Activated T-helper 2 cell treated with anti-CD3 and anti-CD28 coated beads, Interferon-gamma antibody, Interleukin-2, Interleukin-4, amounts not matched to agents 10 μg/mL and 5 μg/mL and 100 μg/mL, durations not matched to agents 14 hours and 24 hours and 36 hours (primary cell): Measurements from ENCODE around the gene HMGCS1. TPM values are rescaled to one million over a fixed set of nuclear protein-coding genes. Genes with fewer than 3 reads are reported as not detected.
"Not testable (repeated sequence)": the region's sequence is repeated elsewhere in the genome, so short reads cannot be mapped to it uniquely, and the experiment has no call there.

Source experiments
- DNase-seq: peaks from one replicate; pipeline ENCODE4 v3.0.0; 2021; ENCODE audit warnings: low spot score
- H3K27ac Mint-ChIP-seq: one replicate; pipeline ENCODE4 v1.8.0; 2021; ENCODE audit warnings: mixed read lengths
- H3K27me3 Mint-ChIP-seq: one replicate; pipeline ENCODE4 v1.8.0; 2021; ENCODE audit warnings: low read depth, mixed read lengths
- H3K36me3 Mint-ChIP-seq: one replicate; pipeline ENCODE4 v1.8.0; 2021; ENCODE audit warnings: low read depth, mixed read lengths
- H3K4me1 Mint-ChIP-seq: one replicate; pipeline ENCODE4 v1.8.0; 2021; ENCODE audit warnings: low read depth, mixed read lengths
- H3K4me3 Mint-ChIP-seq: one replicate; pipeline ENCODE4 v1.8.0; 2021; ENCODE audit warnings: low read depth, mild to moderate bottlenecking, moderate library complexity, mixed read lengths
- H3K9me3 Mint-ChIP-seq: one replicate; pipeline ENCODE4 v1.8.0; 2021; ENCODE audit warnings: mixed read lengths
- intact Hi-C: fragments of 100-400 bp; cut with micrococcal nuclease; formaldehyde crosslinking; loops from one replicate; pipeline ENCODE4 v1.15.1; 2023
- total RNA-seq: library from RNA; stranded (reverse); gene quantifications from 2 replicates; pipeline ENCODE4 v1.2.3, GENCODE V29; 2022

The HMGCS1 gene
- total RNA-seq, 1 donor from 2014 or later, result 233 TPM

- Mint-ChIP-seq H3K36me3 (peaks cover 67% of the 10 kb centered on the region), H3K27me3 (no peaks in the 10 kb centered on the region), H3K9me3 (no peaks in the 10 kb centered on the region), H3K4me3 (no peak overlapping the region), H3K27ac (no peak overlapping the region), H3K4me1 (peaks cover 9% of the 10 kb centered on the region)
- intact Hi-C loops, result no loop called here
- DNase-seq, result no peak
Observed at GRCh38 chr5:43288269-43288831, 24.9 kb downstream of the HMGCS1 start.

GRCh38 chr5:43287493-43287892 lies 25.7 kb downstream of the HMGCS1 start:
- Mint-ChIP-seq H3K36me3 (peaks cover 59% of the 10 kb centered on the region), H3K4me1 (peaks cover 9% of the 10 kb centered on the region), H3K27ac (peak overlapping the region; percentile 39), H3K9me3 (no peaks in the 10 kb centered on the region), H3K4me3 (no peak overlapping the region), H3K27me3 (no peaks in the 10 kb centered on the region)
- intact Hi-C loops, result no loop called here
- DNase-seq, result no peak

GRCh38 chr5:43286623-43287022 lies 26.6 kb downstream of the HMGCS1 start:
- intact Hi-C loops, result no loop called here
- no peak overlapping the region for H3K4me3 Mint-ChIP-seq
- H3K4me1 Mint-ChIP-seq, result peaks cover 9% of the 10 kb centered on the region
- H3K27ac Mint-ChIP-seq, result peak overlapping the region; percentile 43
- no peaks in the 10 kb centered on the region for H3K27me3 Mint-ChIP-seq
- peaks cover 52% of the 10 kb centered on the region for H3K36me3 Mint-ChIP-seq
- H3K9me3 Mint-ChIP-seq, result no peaks in the 10 kb centered on the region
- no peak for DNase-seq

GRCh38 chr5:43281840-43282658 lies 31.2 kb downstream of the HMGCS1 start:
- H3K4me3 Mint-ChIP-seq, result no peak overlapping the region
- no peak overlapping the region for H3K27ac Mint-ChIP-seq
- intact Hi-C loops, result loop anchor here (1.0 to 5.0 kb wide), 2 partner anchors 22 to 40 kb away; no protein-coding TSS in a partner anchor
- H3K4me1 Mint-ChIP-seq, result peaks cover 7% of the 10 kb centered on the region
- DNase-seq, result no peak
- H3K27me3 Mint-ChIP-seq, result no peaks in the 10 kb centered on the region
- H3K36me3 Mint-ChIP-seq, result peaks cover 8% of the 10 kb centered on the region
- H3K9me3 Mint-ChIP-seq, result no peaks in the 10 kb centered on the region

GRCh38 chr5:43279548-43280274 lies 33.5 kb downstream of the HMGCS1 start:
- peaks cover 3% of the 10 kb centered on the region for H3K27me3 Mint-ChIP-seq
- H3K36me3 Mint-ChIP-seq, result no peaks in the 10 kb centered on the region
- intact Hi-C loops, result loop anchor here (5.0 kb wide), 1 partner anchor 37 kb away; no protein-coding TSS in a partner anchor
- no peak for DNase-seq
- H3K9me3 Mint-ChIP-seq, result no peaks in the 10 kb centered on the region
- peaks cover 7% of the 10 kb centered on the region for H3K4me1 Mint-ChIP-seq
- H3K4me3 Mint-ChIP-seq, result no peak overlapping the region
- no peak overlapping the region for H3K27ac Mint-ChIP-seq

- Mint-ChIP-seq H3K27ac (no peak overlapping the region), H3K4me3 (no peak overlapping the region), H3K9me3 (no peaks in the 10 kb centered on the region), H3K27me3 (peaks cover 8% of the 10 kb centered on the region), H3K36me3 (no peaks in the 10 kb centered on the region), H3K4me1 (no peaks in the 10 kb centered on the region)
- intact Hi-C loops, result no loop called here
- DNase-seq, result no peak
Observed at GRCh38 chr5:43275391-43275790, 37.8 kb downstream of the HMGCS1 start.

- Mint-ChIP-seq H3K27me3 (peaks cover 13% of the 10 kb centered on the region), H3K4me1 (no peaks in the 10 kb centered on the region), H3K27ac (no peak overlapping the region), H3K4me3 (no peak overlapping the region), H3K36me3 (no peaks in the 10 kb centered on the region), H3K9me3 (peaks cover 4% of the 10 kb centered on the region)
- no peak for DNase-seq
- intact Hi-C loops, result no loop called here
Observed at GRCh38 chr5:43274435-43275114, 38.6 kb downstream of the HMGCS1 start.

- Mint-ChIP-seq H3K27me3 (peaks cover 13% of the 10 kb centered on the region), H3K4me1 (no peaks in the 10 kb centered on the region), H3K4me3 (no peak overlapping the region), H3K9me3 (peaks cover 7% of the 10 kb centered on the region), H3K27ac (no peak overlapping the region), H3K36me3 (no peaks in the 10 kb centered on the region)
- DNase-seq, result no peak
- intact Hi-C loops, result no loop called here
Observed at GRCh38 chr5:43273552-43273951, 39.7 kb downstream of the HMGCS1 start.

GRCh38 chr5:43270645-43271044 lies 42.6 kb downstream of the HMGCS1 start:
- Mint-ChIP-seq H3K4me3 (no peak overlapping the region), H3K27me3 (peaks cover 20% of the 10 kb centered on the region), H3K27ac (no peak overlapping the region), H3K9me3 (peaks cover 21% of the 10 kb centered on the region), H3K4me1 (peaks cover 14% of the 10 kb centered on the region), H3K36me3 (no peaks in the 10 kb centered on the region)
- intact Hi-C loops, result no loop called here
- DNase-seq, result no peak

GRCh38 chr5:43268188-43268820 lies 44.9 kb downstream of the HMGCS1 start:
- intact Hi-C loops, result no loop called here
- no peak for DNase-seq
- H3K4me3 Mint-ChIP-seq, result no peak overlapping the region
- no peaks in the 10 kb centered on the region for H3K36me3 Mint-ChIP-seq
- peaks cover 14% of the 10 kb centered on the region for H3K4me1 Mint-ChIP-seq
- H3K27me3 Mint-ChIP-seq, result peaks cover 35% of the 10 kb centered on the region
- H3K27ac Mint-ChIP-seq, result no peak overlapping the region
- peaks cover 21% of the 10 kb centered on the region for H3K9me3 Mint-ChIP-seq

GRCh38 chr5:43262269-43262668 lies 50.9 kb downstream of the HMGCS1 start:
- Mint-ChIP-seq H3K9me3 (peaks cover 12% of the 10 kb centered on the region), H3K27me3 (peaks cover 49% of the 10 kb centered on the region)
- DNase-seq, H3K27ac Mint-ChIP-seq, intact Hi-C loops, H3K4me1 Mint-ChIP-seq, H3K4me3 Mint-ChIP-seq, H3K36me3 Mint-ChIP-seq: not testable (repeated sequence)

GRCh38 chr5:43258116-43258515 lies 55.1 kb downstream of the HMGCS1 start:
- no peak overlapping the region for H3K27ac Mint-ChIP-seq
- H3K27me3 Mint-ChIP-seq, result peaks cover 49% of the 10 kb centered on the region
- no peaks in the 10 kb centered on the region for H3K36me3 Mint-ChIP-seq
- peaks cover 4% of the 10 kb centered on the region for H3K9me3 Mint-ChIP-seq
- H3K4me3 Mint-ChIP-seq, result no peak overlapping the region
- no peaks in the 10 kb centered on the region for H3K4me1 Mint-ChIP-seq
- DNase-seq, result no peak
- intact Hi-C loops, result no loop called here
